ENCODE measurements around the gene SIT1. TPM values are rescaled to one million over a fixed set of nuclear protein-coding genes. Genes with fewer than 3 reads are reported as not detected.

The SIT1 gene
- polyA plus RNA-seq, 2 of the 4 experiments (the other 2 are of a cell fraction), result not detected

DNA sequence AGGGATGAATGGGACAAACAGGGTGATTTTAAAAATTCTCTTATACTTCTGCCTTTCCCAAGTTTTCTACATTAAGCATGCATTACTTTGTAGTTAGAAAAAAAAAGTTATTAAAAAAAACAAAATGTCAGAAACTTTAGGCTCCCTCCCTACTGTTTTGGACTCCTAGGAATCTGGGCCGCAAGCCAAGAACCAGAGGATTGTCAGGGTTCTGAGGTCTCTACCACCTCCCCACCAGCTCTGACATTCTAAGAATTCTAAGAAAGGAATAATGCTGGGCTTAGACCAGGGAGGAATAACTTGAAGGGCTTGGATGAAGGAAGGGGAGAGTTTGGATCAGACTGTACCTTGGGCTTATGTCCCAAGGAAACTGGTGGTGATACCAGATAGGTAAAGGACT, 15.3 kb upstream of the SIT1 start:
- Histone ChIP-seq H3K4me2 (peak overlapping the region; percentile 98), H3K27ac (peak overlapping the region; percentile 94 to 97; a peak in 4 of 6 replicates), H3K4me1 (peaks cover 52% of the 10 kb centered on the region), H3K4me3 (no peak overlapping the region), H3K9me3 (no peaks in the 10 kb centered on the region)
- ChIA-PET POLR2A (interaction anchor here (2.3 to 2.6 kb wide), 2 partner anchors 25 to 66 kb away, joined by 16 to 21 read pairs; partner anchors contain the start of genes CREB3, TLN1 and TPM2), CTCF (interaction anchor here (1.4 to 21.5 kb wide), 10 partner anchors 9 to 147 kb away, joined by 3 to 498 read pairs (median 12); partner anchors contain the start of genes CA9, CREB3, TLN1 and TPM2)
- 91% methylated on average over 1 of the region's 1 CpG for WGBS (ENCODE audit: missing lambda C conversion rate)
- FAIRE-seq (no peak), DNase-seq (ENCODE audit: low read depth in 1 of 2, low spot score in 1 of 2) (no peak), ATAC-seq (no peak)
- TF ChIP-seq MAZ (IDR thresholded peaks at IDR 0.05; ENCODE audit: borderline replicate concordance, low read depth, low read length), result no peak
- TF ChIP-seq CEBPB (IDR thresholded peaks at IDR 0.05), result no peak
- TF ChIP-seq JUN (IDR thresholded peaks at IDR 0.05), result no peak
- TF ChIP-seq HOXB5 (CRISPR knock-in tag; IDR thresholded peaks at IDR 0.05), result no peak
- no peak for TF ChIP-seq EHF (CRISPR knock-in tag; IDR thresholded peaks at IDR 0.05)
- TF ChIP-seq KDM5A (IDR thresholded peaks at IDR 0.05), result no peak
- TF ChIP-seq ESRRA (IDR thresholded peaks at IDR 0.05; ENCODE audit: borderline replicate concordance, low read length), result no peak
- TF ChIP-seq, protein P1, sequence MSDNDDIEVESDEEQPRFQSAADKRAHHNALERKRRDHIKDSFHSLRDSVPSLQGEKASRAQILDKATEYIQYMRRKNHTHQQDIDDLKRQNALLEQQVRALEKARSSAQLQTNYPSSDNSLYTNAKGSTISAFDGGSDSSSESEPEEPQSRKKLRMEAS (IDR thresholded peaks at IDR 0.05), result no peak
- no peak for TF ChIP-seq MAFK (IDR thresholded peaks at IDR 0.05; ENCODE audit: partially characterized antibody)
- no peak for TF ChIP-seq ZC3H11A (IDR thresholded peaks at IDR 0.05)
- TF ChIP-seq RAD21 (conservative IDR thresholded peaks at IDR 0.05 in 1 of 2, IDR thresholded peaks at IDR 0.05 in 1 of 2), result no peak
- TF ChIP-seq EHMT2 (IDR thresholded peaks at IDR 0.05; ENCODE audit: low read depth), result no peak
- TF ChIP-seq NR3C1 (IDR thresholded peaks at IDR 0.05), result no peak

DNA sequence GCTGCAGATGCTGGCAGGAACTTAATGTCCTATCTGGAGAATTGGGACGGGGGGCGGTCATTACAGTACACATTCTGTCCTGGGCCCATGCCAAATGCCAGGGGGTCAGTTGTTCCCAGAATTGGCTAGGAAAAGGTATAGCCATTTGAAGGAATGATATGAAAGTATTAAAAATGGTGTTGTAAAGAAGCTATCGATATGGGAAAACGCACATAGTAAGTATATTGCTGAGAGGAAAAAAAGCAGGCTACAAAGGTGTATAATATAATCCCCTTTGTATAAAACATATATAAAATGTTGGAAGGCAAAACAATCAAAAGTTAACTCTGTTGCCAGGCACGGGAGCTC, 14.7 kb upstream of the SIT1 start:
- Histone ChIP-seq H3K4me3 (peak overlapping the region; percentile 71), H3K9me3 (no peaks in the 10 kb centered on the region), H3K27ac (peak overlapping the region; percentile 94 to 97), H3K4me2 (peak overlapping the region; percentile 98), H3K4me1 (peaks cover 56% of the 10 kb centered on the region)
- no peak for TF ChIP-seq EHMT2 (IDR thresholded peaks at IDR 0.05; ENCODE audit: low read depth)
- no peak for TF ChIP-seq CBX2 (IDR thresholded peaks at IDR 0.05; ENCODE audit: borderline replicate concordance, low read depth)
- TF ChIP-seq, protein P2, sequence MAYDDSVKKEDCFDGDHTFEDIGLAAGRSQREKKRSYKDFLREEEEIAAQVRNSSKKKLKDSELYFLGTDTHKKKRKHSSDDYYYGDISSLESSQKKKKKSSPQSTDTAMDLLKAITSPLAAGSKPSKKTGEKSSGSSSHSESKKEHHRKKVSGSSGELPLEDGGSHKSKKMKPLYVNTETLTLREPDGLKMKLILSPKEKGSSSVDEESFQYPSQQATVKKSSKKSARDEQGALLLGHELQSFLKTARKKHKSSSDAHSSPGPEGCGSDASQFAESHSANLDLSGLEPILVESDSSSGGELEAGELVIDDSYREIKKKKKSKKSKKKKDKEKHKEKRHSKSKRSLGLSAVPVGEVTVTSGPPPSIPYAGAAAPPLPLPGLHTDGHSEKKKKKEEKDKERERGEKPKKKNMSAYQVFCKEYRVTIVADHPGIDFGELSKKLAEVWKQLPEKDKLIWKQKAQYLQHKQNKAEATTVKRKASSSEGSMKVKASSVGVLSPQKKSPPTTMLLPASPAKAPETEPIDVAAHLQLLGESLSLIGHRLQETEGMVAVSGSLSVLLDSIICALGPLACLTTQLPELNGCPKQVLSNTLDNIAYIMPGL (CRISPR knock-in tag; IDR thresholded peaks at IDR 0.05; ENCODE audit: borderline replicate concordance), result no peak
- TF ChIP-seq RAD21 (conservative IDR thresholded peaks at IDR 0.05 in 1 of 2, IDR thresholded peaks at IDR 0.05 in 1 of 2), result 0 out of 5 replicates have a peak, but pooled peaks of 1 of the 2 experiments have one; percentile 4
- ATAC-seq (no peak), FAIRE-seq (no peak), DNase-seq (ENCODE audit: low read depth in 1 of 2, low spot score in 1 of 2) (no peak)
- ChIA-PET CTCF (interaction anchor here (1.1 to 21.5 kb wide), 12 partner anchors 9 to 216 kb away, joined by 3 to 498 read pairs (median 9); partner anchors contain the start of genes CA9, CREB3, TLN1 and TPM2), POLR2A (interaction anchor here (1.0 to 2.6 kb wide), 7 partner anchors 19 to 84 kb away, joined by 3 to 21 read pairs (median 4); partner anchors contain the start of genes CREB3, GBA2, RGP1 and TLN1)
- WGBS (ENCODE audit: missing lambda C conversion rate), result 39% methylated on average over 5 of the region's 5 CpGs

DNA sequence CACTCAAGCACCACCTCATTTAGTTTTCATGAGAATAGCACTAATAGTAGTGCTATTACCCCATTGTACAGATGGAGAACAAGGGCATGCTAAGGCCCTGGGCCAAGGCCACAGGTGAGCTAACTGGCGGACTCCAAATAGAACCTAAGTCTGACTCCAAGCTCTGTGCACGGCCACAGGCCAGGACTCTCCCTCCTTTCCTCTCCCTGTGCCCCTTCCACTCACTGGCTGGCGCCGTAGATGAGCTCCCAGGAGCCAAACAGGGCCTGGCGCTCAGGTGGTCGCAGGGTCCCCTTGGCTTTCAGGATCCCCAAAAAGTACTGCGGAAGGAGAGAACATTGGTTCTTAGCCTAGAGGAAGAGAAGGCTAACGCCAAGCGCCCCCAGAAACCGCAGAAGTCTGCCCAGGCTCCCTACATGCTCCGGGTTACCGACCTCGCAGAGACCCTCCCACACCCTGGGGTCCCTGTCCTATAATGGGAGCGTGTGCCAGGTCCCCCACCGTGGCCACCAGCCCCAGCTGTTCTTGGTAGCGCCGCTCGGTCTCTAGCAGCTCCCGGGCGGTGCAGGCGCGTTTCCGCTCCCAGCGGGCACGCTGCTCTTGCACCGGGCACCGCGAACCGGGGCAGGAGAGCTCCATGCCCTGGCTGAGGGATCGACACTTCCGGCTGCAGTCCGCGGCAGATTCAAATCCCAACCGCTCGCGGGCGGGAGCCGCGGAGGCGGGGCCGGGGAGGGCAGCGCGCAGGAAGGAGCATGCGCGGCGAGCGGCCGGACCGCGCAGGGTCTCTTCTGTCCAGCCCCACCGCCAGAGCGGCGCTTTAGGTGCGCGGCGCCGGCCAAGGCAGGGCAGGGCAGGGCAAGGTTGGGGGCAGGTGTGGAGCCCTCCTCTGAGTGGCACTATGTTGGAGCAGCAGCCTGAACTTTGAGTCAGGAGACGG, 14.1 kb upstream of the SIT1 start, which contains the start of gene ARHGEF39:
ARHGEF39 (minus strand) TSS at position 665 of the 940 bp plus-strand sequence; CDS start at position 639, 26 bp downstream.
- ChIA-PET CTCF (interaction anchor here (0.9 to 21.5 kb wide), 17 partner anchors 9 to 217 kb away, joined by 3 to 498 read pairs (median 5); partner anchors contain the start of genes CA9, CREB3, TLN1 and TPM2), POLR2A (interaction anchor here (1.0 to 2.6 kb wide), 9 partner anchors 19 to 84 kb away, joined by 3 to 21 read pairs (median 3); partner anchors contain the start of genes CREB3, GBA2, RGP1 and TLN1)
- no peak for FAIRE-seq
- ATAC-seq, result peak; percentile 87 to 88
- peak within 1 kb of the TSS; percentile 71 for H3K4me3 ChIP-seq
- 6% methylated on average over 37 of the region's 58 CpGs for WGBS (ENCODE audit: missing lambda C conversion rate)
- H3K4me2 ChIP-seq, result peak within 1 kb of the TSS; percentile 98
- peak; percentile 86 to 94 for DNase-seq (ENCODE audit: low read depth in 1 of 2, low spot score in 1 of 2)
- H3K4me1 ChIP-seq, result peaks cover 49% of the 10 kb centered on the region
- H3K27ac ChIP-seq, result peak within 1 kb of the TSS; percentile 94 to 97
- no peaks in the 10 kb centered on the region for H3K9me3 ChIP-seq
- no peak for TF ChIP-seq ZNF302 (CRISPR knock-in tag; IDR thresholded peaks at IDR 0.05)
- TF ChIP-seq RFX5 (IDR thresholded peaks at IDR 0.05), result no peak
- TF ChIP-seq, protein P3, sequence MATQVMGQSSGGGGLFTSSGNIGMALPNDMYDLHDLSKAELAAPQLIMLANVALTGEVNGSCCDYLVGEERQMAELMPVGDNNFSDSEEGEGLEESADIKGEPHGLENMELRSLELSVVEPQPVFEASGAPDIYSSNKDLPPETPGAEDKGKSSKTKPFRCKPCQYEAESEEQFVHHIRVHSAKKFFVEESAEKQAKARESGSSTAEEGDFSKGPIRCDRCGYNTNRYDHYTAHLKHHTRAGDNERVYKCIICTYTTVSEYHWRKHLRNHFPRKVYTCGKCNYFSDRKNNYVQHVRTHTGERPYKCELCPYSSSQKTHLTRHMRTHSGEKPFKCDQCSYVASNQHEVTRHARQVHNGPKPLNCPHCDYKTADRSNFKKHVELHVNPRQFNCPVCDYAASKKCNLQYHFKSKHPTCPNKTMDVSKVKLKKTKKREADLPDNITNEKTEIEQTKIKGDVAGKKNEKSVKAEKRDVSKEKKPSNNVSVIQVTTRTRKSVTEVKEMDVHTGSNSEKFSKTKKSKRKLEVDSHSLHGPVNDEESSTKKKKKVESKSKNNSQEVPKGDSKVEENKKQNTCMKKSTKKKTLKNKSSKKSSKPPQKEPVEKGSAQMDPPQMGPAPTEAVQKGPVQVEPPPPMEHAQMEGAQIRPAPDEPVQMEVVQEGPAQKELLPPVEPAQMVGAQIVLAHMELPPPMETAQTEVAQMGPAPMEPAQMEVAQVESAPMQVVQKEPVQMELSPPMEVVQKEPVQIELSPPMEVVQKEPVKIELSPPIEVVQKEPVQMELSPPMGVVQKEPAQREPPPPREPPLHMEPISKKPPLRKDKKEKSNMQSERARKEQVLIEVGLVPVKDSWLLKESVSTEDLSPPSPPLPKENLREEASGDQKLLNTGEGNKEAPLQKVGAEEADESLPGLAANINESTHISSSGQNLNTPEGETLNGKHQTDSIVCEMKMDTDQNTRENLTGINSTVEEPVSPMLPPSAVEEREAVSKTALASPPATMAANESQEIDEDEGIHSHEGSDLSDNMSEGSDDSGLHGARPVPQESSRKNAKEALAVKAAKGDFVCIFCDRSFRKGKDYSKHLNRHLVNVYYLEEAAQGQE (IDR thresholded peaks at IDR 0.05), result no peak
- no peak for TF ChIP-seq FOSL2 (IDR thresholded peaks at IDR 0.05)
- TF ChIP-seq FOSL2 (CRISPR knock-in tag; IDR thresholded peaks at IDR 0.05), result no peak
- TF ChIP-seq KDM1A (IDR thresholded peaks at IDR 0.05; ENCODE audit: low read depth), result no peak
- no peak for TF ChIP-seq NPAS2 (CRISPR knock-in tag; IDR thresholded peaks at IDR 0.05; ENCODE audit: borderline replicate concordance)
- no peak for TF ChIP-seq MAFK (IDR thresholded peaks at IDR 0.05; ENCODE audit: partially characterized antibody)
- no peak for TF ChIP-seq EHMT2 (IDR thresholded peaks at IDR 0.05; ENCODE audit: low read depth)
- TF ChIP-seq, protein P4, sequence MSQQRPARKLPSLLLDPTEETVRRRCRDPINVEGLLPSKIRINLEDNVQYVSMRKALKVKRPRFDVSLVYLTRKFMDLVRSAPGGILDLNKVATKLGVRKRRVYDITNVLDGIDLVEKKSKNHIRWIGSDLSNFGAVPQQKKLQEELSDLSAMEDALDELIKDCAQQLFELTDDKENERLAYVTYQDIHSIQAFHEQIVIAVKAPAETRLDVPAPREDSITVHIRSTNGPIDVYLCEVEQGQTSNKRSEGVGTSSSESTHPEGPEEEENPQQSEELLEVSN (IDR thresholded peaks at IDR 0.05; ENCODE audit: borderline replicate concordance, low read depth), result peak; percentile 76; the same call in 1 of the 2 replicates
- TF ChIP-seq, protein P5, sequence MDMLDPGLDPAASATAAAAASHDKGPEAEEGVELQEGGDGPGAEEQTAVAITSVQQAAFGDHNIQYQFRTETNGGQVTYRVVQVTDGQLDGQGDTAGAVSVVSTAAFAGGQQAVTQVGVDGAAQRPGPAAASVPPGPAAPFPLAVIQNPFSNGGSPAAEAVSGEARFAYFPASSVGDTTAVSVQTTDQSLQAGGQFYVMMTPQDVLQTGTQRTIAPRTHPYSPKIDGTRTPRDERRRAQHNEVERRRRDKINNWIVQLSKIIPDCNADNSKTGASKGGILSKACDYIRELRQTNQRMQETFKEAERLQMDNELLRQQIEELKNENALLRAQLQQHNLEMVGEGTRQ (IDR thresholded peaks at IDR 0.05), result no peak
